ENCODE measurements around the gene HCN2.
"Not testable (repeated sequence)": the region's sequence is repeated elsewhere in the genome, so short reads cannot be mapped to it uniquely, and the experiment has no call there.

Gene HCN2

GRCh38 chr19:607301-608154 is 17.8 kb downstream of the HCN2 start:
- DNase-seq = no peak

GRCh38 chr19:608155-609003 is 18.7 kb downstream of the HCN2 start:
- no peak for DNase-seq

- DNase-seq = no peak
Measured at GRCh38 chr19:609004-609346, 19.3 kb downstream of the HCN2 start.

GRCh38 chr19:610071-610800 is 20.6 kb downstream of the HCN2 start:
- DNase-seq = peak; percentile 40

- DNase-seq = peak; percentile 60
Measured at GRCh38 chr19:610801-611480, 21.3 kb downstream of the HCN2 start.

- peak; percentile 34 for DNase-seq
Measured at GRCh38 chr19:611481-611868, 21.8 kb downstream of the HCN2 start.

DNA sequence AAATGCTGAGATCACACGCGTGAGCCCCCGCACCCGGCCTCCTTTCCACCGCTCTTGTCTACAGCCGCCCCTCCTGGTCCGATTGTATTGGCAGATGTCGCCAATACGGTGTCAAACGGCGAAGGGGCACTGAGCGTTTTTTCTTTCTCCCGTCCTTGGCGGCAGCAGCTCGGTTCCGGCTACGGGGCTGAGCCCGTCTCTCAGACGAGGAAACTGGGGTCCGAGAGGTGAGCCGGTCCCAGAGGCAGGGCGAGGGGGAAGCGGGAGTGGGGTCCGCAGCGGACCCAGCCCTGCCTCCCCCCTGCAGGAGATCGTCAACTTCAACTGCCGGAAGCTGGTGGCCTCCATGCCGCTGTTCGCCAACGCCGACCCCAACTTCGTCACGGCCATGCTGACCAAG is 23.3 kb downstream of the HCN2 start:
- DNase-seq = no peak

- DNase-seq = no peak
Measured at GRCh38 chr19:613732-614567, 24.3 kb downstream of the HCN2 start.

DNA sequence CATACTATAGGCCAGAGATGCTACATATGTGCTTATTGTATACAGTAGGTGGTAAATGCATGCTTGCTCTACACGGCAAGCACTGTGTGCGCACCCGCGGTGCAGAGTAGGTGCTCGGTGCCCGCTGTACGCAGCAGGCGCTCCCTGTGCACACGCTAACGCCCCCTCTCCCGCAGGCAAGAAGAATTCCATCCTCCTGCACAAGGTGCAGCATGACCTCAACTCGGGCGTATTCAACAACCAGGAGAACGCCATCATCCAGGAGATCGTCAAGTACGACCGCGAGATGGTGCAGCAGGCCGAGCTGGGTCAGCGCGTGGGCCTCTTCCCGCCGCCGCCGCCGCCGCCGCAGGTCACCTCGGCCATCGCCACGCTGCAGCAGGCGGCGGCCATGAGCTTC is 25.9 kb downstream of the HCN2 start:
- DNase-seq = no peak

DNA sequence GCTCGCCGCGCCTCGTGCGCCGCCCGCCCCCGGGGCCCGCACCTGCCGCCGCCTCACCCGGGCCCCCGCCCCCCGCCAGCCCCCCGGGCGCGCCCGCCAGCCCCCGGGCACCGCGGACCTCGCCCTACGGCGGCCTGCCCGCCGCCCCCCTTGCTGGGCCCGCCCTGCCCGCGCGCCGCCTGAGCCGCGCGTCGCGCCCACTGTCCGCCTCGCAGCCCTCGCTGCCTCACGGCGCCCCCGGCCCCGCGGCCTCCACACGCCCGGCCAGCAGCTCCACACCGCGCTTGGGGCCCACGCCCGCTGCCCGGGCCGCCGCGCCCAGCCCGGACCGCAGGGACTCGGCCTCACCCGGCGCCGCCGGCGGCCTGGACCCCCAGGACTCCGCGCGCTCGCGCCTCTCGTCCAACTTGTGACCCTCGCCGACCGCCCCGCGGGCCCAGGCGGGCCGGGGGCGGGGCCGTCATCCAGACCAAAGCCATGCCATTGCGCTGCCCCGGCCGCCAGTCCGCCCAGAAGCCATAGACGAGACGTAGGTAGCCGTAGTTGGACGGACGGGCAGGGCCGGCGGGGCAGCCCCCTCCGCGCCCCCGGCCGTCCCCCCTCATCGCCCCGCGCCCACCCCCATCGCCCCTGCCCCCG is 26.5 kb downstream of the HCN2 start:
- DNase-seq = no peak

- no peak for DNase-seq
Measured at GRCh38 chr19:616747-617526, 27.3 kb downstream of the HCN2 start.

DNA sequence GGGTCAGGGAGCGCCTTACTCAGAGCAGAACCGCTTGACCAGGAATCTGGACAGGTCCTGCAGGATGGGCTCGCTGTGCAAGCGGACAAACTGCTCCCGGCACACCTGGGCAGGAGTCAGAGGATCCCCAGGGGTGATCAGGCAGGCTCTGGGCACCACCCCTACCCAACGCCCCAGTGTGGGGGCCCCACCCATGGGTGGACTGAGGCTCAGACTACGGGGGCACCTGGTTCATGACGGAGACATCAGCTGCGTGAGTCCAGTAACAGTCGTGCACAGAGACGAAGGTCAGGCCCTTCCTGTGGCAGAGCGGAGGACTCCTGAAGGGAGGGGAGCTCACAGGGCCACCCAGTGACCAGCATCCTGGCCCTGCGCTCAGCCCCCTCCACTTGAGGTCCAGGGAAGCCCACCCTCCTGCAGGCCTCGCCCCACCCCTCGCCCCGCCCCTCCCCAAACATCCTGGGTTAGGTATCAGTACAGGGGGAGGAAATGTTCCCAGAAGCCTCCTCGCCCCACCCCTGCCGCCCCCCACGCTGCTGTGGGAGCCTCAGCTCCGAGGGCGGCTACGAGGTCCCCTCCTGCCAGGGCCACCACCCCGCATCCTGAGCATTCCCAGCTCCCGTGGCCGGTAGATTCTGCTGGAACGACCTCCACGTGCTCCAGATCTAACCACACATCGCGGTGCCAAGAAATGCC is 28.0 kb downstream of the HCN2 start:
- DNase-seq = no peak

- no peak for DNase-seq
Measured at GRCh38 chr19:618247-618619, 28.6 kb downstream of the HCN2 start.

DNA sequence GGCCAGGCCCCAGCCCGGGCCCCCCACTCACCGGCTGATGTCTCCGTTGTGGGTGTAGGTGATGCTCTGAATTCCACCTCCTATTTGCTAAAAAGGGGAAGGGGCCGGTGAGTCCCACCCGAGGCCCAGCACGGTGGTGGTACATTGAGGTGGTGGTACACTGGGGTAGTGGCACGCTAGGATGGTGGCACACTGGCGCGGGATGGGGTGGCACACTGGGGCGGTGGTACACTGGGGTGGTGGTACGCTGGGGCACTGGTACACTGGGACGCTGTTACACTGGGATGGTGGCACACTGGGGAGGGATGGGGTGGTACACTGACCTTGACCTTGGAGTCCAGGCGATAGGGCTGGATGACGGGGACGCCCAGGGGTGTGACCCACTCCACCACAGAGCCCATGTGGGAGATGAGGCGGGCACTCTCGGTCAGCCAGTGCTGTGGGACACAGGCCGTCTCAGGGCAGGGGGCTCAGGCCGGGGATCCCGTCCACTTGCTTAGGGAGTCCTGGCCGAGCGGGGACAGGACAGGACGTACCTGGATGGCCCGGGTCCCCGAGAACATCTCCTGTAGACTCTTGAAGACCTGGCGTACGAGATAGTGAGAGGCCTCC is 29.1 kb downstream of the HCN2 start:
- no peak for DNase-seq

DNA sequence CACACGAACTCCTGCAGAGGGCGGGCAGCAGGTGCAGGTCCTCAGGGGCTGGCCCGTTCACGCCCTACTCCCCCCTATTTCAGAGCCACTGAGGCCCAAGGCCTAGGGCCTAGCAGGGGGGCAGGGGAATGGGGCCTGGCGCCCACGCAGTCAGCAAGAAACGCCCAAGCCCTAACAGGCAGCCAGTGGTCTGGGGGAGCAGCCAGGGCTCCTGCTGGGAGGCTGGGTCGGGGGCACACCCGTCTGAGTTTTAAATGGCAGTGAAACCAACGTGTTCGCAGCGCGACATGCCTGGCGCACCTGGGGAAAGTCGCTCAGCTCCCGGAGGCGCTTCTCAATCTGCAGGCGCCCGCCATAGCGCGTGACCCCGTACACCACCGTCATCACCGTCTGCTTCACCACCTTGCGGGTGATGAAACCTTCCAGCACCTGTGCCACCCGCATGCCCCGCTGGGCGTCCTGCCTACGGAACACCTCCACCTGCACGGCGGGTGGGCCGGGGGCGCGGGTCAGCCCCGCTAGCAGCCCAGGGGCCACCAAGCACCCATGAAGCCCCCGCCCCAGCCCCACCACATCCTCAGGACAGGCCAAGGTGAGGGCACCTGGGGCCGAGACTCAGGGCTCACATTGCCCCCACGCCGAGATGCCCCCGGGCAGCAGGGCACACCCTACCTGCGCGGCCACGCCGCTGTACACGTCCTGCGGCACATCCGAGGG is 29.8 kb downstream of the HCN2 start:
- DNase-seq = no peak

DNA sequence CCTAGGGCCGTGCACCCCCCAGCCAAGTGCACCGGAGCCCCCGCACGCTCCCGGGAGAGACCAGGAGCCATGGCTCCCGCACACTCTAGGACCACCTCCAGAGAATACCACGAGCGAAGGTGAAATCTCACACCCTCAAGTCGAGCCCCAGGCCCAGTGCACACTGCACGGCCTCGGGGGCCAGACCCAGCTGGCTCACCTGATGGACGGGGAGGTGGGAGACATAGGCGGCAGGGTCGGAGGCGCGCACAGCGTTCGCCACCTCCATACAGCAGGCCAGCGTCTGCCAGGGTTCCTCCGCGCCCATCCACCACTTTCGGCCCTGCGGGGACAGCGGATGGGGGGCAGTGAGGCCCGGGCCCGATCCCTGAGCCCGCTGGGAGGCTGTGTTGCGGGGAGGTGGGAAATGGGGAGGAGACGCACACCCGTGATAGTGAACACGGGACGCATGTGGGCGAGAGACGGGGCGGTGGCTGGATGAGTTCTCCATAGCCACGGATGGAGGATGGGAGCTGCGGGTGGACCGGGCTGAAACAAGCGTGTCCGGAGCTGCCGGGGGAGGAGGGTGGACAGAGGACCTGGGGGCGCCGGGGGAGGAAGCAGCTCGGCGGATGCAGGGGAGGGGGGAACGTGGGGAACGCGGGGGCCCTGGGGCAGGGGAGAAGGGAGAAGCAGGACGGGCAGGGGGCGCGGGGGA is 30.6 kb downstream of the HCN2 start:
- no peak for DNase-seq

GRCh38 chr19:621191-621590 is 31.5 kb downstream of the HCN2 start:
- DNase-seq = not testable (repeated sequence)

GRCh38 chr19:621819-622218 is 32.1 kb downstream of the HCN2 start:
- DNase-seq = no peak

All from activated effector memory CD4-positive, alpha-beta T cell treated with Interleukin-2 at 50 U/mL for 16 hours (primary cell).